ENCODE results near the gene IFNL2. TPM values are rescaled to one million over a fixed set of nuclear protein-coding genes. Genes with fewer than 3 reads are reported as not detected.

The IFNL2 gene
- polyA plus RNA-seq, 3 donors from 2014 or later, result not detected

DNA sequence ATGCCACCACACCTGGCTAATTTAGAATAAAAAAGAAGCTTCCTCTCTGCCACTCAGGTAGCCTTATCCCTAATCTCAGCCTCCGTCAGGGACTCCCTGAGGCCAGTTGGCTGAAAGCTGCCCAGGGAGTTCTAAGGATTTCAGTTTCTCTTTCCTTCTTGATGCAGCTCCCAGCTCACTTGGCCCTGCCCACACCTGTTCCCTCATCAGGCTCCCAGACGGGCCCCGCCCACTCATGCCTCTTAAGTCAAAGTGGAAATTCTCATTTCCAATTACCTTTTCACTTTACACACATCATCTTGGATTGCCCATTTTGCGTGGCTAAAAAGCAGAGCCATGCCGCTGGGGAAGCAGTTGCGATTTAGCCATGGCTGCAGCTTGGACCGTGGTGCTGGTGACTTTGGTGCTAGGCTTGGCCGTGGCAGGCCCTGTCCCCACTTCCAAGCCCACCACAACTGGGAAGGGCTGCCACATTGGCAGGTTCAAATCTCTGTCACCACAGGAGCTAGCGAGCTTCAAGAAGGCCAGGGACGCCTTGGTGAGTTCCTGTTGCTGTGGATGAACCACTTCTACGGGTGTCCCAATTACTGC is 28.0 kb downstream of the IFNL2 start, which contains the start of gene IFNL1:
IFNL1 (plus strand) TSS at position 353 of the 591 bp plus-strand sequence; CDS start at position 368, 15 bp downstream.
- peaks cover 50 to 55% of the 10 kb centered on the region in 2 donors for H3K4me1 Mint-ChIP-seq
- DNase-seq, result no peak
- no peaks in the 10 kb centered on the region for H3K9me3 Mint-ChIP-seq
- H3K27ac Mint-ChIP-seq, result peak within 1 kb of the TSS; percentile 56 to 91 (median 74)
- peak within 1 kb of the TSS; percentile 54 to 81 (median 63) for H3K4me3 Mint-ChIP-seq
- H3K27me3 Mint-ChIP-seq (ENCODE audit: low read depth in 3 of 3), result peaks cover 19 to 23% (median 21%) of the 10 kb centered on the region in 3 donors
- H3K36me3 Mint-ChIP-seq, result no peaks in the 10 kb centered on the region

DNA sequence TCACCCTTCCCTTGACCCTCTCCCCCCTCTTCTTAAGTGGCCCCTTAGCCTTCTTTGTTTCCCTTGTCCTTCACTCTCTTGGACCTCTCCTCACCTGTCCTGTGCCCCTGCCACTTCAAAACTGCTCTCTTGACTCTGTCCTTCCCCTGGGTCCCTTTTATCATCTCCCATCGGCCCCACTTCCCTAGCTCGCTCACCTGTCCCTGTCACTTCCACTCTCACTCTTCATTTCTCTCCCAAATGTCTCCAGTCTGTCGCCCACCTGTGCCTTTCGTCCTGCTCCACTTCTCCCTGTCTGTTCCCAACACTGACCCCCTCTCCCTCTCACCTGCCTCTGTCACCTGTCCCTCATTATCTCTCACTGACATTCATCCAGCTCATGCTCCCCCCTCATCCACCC is 28.7 kb downstream of the IFNL2 start:
- Mint-ChIP-seq H3K27ac (peak overlapping the region in 5 of 6 donors; percentile 56 to 91 (median 78)), H3K4me3 (peak overlapping the region; percentile 54 to 81 (median 63)), H3K27me3 (ENCODE audit: low read depth in 3 of 3) (peaks cover 19 to 23% (median 21%) of the 10 kb centered on the region in 3 donors), H3K9me3 (no peaks in the 10 kb centered on the region), H3K4me1 (peaks cover 52 to 61% of the 10 kb centered on the region in 2 donors), H3K36me3 (no peaks in the 10 kb centered on the region)
- no peak for DNase-seq

DNA sequence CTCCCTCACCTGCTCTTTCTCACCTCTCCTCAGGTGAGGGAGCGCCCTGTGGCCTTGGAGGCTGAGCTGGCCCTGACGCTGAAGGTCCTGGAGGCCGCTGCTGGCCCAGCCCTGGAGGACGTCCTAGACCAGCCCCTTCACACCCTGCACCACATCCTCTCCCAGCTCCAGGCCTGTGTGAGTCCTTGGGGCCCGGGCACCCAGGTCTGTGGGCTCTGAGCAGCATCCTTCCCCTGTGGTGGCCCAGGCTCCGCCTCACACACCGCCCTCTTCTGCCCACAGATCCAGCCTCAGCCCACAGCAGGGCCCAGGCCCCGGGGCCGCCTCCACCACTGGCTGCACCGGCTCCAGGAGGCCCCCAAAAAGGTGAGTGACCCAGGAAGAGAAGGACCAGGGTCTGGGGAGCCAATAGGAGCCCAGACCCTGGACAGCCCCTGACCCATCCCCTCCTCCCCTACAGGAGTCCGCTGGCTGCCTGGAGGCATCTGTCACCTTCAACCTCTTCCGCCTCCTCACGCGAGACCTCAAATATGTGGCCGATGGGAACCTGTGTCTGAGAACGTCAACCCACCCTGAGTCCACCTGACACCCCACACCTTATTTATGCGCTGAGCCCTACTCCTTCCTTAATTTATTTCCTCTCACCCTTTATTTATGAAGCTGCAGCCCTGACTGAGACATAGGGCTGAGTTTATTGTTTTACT is 29.9 kb downstream of the IFNL2 start:
- H3K27me3 Mint-ChIP-seq (ENCODE audit: low read depth in 3 of 3), result peaks cover 19 to 23% (median 21%) of the 10 kb centered on the region in 3 donors
- H3K9me3 Mint-ChIP-seq, result no peaks in the 10 kb centered on the region
- H3K27ac Mint-ChIP-seq, result peak overlapping the region; percentile 84 to 97 (median 90)
- DNase-seq, result peak; percentile 92 to 94 (median 93)
- peak overlapping the region; percentile 81 to 89 (median 83) for H3K4me3 Mint-ChIP-seq
- no peaks in the 10 kb centered on the region for H3K36me3 Mint-ChIP-seq
- peaks cover 52 to 66% of the 10 kb centered on the region in 2 donors for H3K4me1 Mint-ChIP-seq

DNA sequence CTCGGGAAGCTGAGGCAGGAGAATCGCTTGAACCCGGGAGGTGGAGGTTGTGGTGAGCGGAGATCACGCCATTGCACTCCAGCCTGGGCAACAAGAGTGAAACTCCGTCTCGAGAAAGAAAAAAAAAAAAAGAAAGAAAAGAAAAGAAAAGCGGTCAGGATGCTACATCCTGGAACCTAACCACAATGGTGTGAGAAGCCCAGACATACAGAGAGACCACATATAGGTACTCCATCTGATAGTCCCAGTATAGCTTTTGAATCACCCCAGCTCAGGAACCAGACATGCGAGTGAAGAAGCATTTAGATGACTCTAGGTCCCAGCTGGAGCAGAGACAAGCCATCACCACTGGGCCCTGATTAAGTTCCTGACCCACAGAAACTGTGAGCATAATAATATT is 31.2 kb downstream of the IFNL2 start:
- Mint-ChIP-seq H3K9me3 (no peaks in the 10 kb centered on the region), H3K36me3 (no peaks in the 10 kb centered on the region), H3K27ac (peak overlapping the region; percentile 84 to 97 (median 90)), H3K4me3 (peak overlapping the region; percentile 56 to 86 (median 76)), H3K27me3 (ENCODE audit: low read depth in 3 of 3) (peaks cover 17 to 23% (median 21%) of the 10 kb centered on the region in 3 donors), H3K4me1 (peaks cover 50 to 66% of the 10 kb centered on the region in 2 donors)
- peak; percentile 72 to 75 (median 74) for DNase-seq

DNA sequence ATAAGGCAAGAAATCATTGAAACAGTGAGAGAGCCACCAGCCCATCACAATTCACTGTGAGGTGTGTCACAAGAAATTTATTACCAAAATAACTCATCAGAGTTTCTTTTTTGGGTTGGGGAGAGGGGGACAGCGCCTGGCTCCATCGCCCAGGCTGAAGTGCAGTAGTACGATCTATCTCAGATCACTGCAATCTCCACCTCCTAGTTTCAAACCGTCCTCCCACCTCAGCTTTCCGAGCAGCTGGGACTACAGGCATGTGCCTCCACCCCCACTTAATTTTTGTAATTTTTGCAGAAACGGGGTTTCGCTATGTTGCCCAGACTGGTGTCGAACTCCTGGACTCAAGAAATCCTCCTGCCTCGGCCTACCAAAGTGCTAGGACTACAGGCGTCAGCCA is 31.6 kb downstream of the IFNL2 start:
- peaks cover 17 to 23% (median 21%) of the 10 kb centered on the region in 3 donors for H3K27me3 Mint-ChIP-seq (ENCODE audit: low read depth in 3 of 3)
- H3K4me1 Mint-ChIP-seq, result peaks cover 49 to 66% of the 10 kb centered on the region in 2 donors
- H3K4me3 Mint-ChIP-seq, result peak overlapping the region; percentile 56 to 86 (median 76)
- H3K36me3 Mint-ChIP-seq, result no peaks in the 10 kb centered on the region
- no peaks in the 10 kb centered on the region for H3K9me3 Mint-ChIP-seq
- H3K27ac Mint-ChIP-seq, result peak overlapping the region; percentile 84 to 97 (median 90)
- DNase-seq, result no peak

DNA sequence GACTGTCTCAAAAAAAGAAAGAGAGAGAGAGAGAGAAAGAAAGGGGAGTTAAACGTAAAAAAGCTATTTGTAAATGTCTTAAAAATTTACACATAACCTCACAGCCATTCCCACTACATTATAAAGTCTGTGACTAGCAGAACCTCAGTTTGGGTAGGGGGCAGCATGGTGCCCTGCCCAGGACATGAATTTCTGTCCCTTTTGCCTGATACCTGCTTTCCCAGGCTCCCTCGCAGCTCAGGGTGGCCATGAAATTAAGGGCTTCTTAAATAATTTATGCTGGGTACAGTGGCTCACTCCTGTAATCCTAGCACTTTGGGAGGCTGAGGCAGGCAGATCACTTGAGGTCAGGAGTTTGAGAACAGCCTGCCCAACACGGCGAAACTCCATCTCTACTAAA is 32.8 kb downstream of the IFNL2 start:
- peaks cover 0 to 2% (median 0%) of the 10 kb centered on the region in 3 donors for H3K36me3 Mint-ChIP-seq
- H3K27me3 Mint-ChIP-seq (ENCODE audit: low read depth in 3 of 3), result peaks cover 17 to 23% (median 21%) of the 10 kb centered on the region in 3 donors
- H3K4me1 Mint-ChIP-seq, result peaks cover 46 to 58% of the 10 kb centered on the region in 2 donors
- no peak for DNase-seq
- no peaks in the 10 kb centered on the region for H3K9me3 Mint-ChIP-seq
- H3K4me3 Mint-ChIP-seq, result no peak overlapping the region
- peak overlapping the region in 3 of 6 donors; percentile 52 to 95 (median 72) for H3K27ac Mint-ChIP-seq

DNA sequence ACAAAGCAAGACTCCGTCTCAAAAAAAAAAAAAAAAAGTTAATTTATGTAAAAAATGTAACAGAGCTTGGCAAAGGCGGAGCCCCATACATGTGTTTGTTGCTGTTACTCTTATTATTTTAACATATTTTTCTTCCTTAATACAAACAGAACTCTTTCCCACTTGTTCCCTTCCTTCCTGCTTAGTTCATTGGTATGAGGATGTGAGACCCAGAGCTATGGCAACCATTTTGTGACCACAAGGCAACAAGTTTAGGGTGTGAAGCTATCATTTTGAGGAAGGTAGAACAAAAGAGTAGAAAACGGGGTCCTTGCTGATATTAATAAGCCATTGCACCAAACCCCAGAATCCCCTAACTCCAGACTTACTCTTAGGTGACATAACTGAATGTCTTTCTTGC is 33.4 kb downstream of the IFNL2 start:
- Mint-ChIP-seq H3K4me1 (peaks cover 40 to 53% of the 10 kb centered on the region in 2 donors), H3K4me3 (no peak overlapping the region), H3K27me3 (ENCODE audit: low read depth in 3 of 3) (peaks cover 17 to 23% (median 21%) of the 10 kb centered on the region in 3 donors), H3K36me3 (peaks cover 2 to 8% (median 5%) of the 10 kb centered on the region in 3 donors), H3K27ac (no peak overlapping the region), H3K9me3 (no peaks in the 10 kb centered on the region)
- DNase-seq, result no peak

DNA sequence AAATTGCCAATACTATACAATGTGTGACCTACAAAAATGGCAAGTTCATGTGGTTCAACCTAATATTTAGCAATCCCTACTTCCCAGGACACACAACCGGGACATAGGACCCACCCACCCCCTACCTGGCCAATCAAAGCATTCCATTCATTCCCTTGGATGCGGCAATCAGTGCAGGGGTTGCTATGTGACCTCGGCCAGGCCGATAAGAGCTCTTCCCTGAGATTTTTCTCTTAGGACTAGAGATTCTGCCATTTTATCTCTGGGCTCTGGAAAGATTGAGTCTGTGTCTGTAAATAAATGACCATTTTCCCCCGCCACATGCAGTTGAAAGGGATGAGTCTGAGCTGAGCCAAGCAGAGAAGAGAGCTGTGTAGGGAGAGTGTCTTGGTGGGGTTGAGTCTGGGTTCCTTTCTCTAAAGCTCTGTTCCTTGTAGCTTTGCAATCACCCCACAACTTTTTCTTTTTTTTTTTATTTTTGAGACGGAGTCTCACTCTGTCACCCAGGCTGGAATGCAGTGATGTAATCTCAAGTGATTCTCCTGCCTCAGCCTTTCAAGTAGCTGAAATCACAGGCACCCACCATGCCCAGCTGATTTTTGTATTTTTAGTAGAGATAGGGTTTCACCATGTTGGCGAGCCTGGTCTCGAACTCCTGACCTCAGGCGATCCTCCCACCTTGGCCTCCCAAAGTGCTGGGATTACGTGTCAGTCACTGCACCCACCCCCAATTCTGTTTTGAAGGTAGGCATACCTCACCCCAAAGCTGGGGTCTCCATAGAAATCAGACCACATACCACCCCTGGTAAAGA is 35.4 kb downstream of the IFNL2 start:
- H3K4me3 Mint-ChIP-seq, result no peak overlapping the region
- peaks cover 7 to 14% (median 9%) of the 10 kb centered on the region in 3 donors for H3K36me3 Mint-ChIP-seq
- peaks cover 23 to 33% of the 10 kb centered on the region in 2 donors for H3K4me1 Mint-ChIP-seq
- no peaks in the 10 kb centered on the region for H3K9me3 Mint-ChIP-seq
- H3K27me3 Mint-ChIP-seq (ENCODE audit: low read depth in 3 of 3), result peaks cover 7 to 12% (median 8%) of the 10 kb centered on the region in 3 donors
- no peak overlapping the region for H3K27ac Mint-ChIP-seq
- no peak for DNase-seq

DNA sequence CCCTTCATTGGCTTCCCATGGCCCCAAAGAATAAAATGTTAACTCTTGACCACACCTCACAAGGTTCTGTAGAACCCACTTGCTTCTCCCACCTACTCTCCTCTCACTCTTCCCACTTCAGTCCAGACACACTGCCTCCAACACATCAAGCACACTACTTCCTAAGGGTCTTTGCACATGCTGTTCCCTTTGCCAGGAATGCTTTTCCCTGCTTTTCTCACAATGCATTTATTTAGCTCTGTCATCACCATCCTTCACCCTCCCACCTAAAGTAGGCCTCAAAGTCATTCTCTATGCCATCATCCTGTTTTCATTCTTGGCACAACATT is 36.0 kb downstream of the IFNL2 start:
- Mint-ChIP-seq H3K4me3 (no peak overlapping the region), H3K27ac (no peak overlapping the region), H3K4me1 (peaks cover 23 to 35% of the 10 kb centered on the region in 2 donors), H3K27me3 (ENCODE audit: low read depth in 3 of 3) (peaks cover 4 to 8% (median 6%) of the 10 kb centered on the region in 3 donors), H3K36me3 (peaks cover 7 to 19% (median 9%) of the 10 kb centered on the region in 3 donors), H3K9me3 (no peaks in the 10 kb centered on the region)
- DNase-seq, result no peak

DNA sequence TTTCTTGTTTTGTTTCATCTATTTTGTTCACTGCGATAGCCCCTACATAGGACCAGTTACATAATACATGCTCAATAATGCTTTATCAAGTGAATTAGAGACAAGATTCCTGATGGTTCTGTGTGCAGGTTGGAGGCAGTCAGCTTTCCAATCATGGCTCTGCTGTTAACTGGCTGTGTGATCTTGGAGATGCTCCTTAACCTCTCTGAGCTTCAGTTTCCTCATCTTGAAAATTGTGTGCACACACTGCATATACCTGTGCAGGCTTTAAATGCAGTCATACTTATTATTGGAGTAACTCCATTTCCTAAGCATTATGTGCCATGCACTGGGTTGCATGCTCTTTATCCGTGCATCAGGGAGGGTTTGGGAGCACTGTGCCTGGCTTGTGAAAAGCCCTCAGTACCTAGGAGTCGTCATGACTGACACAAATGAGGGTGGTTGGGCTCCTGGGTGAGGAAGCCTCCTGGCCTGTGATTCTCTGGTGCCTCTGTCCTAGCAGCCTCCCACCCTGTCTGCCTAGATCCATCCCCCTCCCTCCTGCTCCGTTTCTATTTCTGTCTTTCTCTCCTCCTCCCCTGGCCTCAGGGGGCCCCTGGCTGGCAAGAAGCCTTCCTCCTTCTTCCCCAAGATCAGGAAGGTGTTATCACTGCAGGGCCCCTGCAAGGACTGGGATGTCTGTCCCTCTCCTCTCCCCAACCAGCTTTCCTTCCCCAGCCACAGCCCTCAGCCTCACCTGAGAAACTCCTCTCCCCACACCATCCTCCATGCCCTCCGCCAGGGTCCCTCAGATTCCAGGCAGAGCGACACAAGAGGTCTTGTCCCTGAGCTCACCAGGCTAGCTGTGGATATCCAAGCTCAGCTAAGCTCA is 36.7 kb downstream of the IFNL2 start:
- Mint-ChIP-seq H3K4me1 (peaks cover 15 to 27% of the 10 kb centered on the region in 2 donors), H3K36me3 (peaks cover 7 to 19% (median 9%) of the 10 kb centered on the region in 3 donors), H3K27ac (peak overlapping the region in 1 of 6 donors; percentile 46), H3K9me3 (no peaks in the 10 kb centered on the region), H3K4me3 (no peak overlapping the region), H3K27me3 (ENCODE audit: low read depth in 3 of 3) (peaks cover 0 to 4% (median 1%) of the 10 kb centered on the region in 3 donors)
- DNase-seq, result no peak

DNA sequence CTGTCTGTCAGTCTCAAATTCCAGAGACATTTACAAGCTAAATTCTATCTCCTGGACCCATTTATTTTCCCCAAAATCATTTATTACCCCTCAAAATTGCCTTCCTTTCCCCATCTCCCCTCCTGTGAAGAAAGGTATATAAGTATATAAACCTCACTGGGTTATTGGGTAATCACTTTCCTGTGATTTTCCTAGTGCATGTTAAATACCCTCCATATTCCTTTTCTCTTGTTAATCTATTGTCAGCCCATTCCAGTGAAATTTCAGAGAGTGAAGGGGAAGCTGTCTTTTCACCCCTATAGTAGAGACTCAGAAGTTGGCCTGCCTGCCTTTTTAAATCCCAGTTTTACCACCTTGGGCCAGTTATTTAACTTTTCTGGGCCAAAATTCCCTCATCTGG is 37.9 kb downstream of the IFNL2 start:
- Mint-ChIP-seq H3K36me3 (peaks cover 7 to 28% (median 9%) of the 10 kb centered on the region in 3 donors), H3K27ac (peak overlapping the region in 2 of 6 donors; percentile 19 to 47), H3K9me3 (no peaks in the 10 kb centered on the region), H3K4me3 (no peak overlapping the region), H3K4me1 (peaks cover 14 to 26% of the 10 kb centered on the region in 2 donors), H3K27me3 (ENCODE audit: low read depth in 3 of 3) (peaks cover 0 to 2% (median 0%) of the 10 kb centered on the region in 3 donors)
- no peak for DNase-seq

DNA sequence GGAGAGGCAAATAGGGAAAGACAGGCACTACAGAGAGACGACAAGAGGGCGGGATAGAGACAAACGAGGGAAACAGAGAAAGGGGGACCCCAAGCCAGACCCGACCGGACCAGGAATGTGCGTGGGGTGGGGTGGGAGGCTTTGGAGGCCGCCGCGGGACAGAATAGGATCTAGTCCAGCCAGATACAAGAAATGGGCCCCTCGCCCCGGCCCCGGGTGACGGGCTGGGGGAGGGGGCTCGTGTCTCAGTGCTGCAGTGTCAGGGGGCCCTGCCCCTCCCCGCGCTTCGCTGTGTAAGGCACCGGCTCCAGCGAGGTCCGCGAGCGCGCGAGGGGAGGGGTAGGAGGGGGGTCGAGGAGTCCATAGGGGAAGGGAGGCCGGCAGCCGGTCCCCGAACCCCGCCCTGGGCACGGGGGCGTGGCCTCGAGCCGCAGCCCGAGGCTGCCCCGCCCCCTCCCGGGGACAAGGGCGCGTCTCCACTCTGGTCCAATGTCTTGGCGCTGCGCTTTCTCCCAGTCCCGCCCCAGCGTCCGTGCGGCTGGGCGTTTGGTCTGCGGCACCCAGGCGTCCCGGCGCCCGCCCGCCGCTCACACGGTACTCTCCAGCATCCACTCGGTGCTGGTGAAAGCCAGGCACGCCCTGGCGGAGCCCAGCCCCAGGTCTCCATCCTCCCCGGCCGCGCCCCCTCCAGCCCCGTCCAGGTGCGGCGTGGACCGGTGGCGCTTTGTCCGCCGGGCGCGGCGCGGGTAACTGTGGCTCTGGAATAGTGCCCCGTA is 39.0 kb downstream of the IFNL2 start:
- Mint-ChIP-seq H3K27me3 (ENCODE audit: low read depth in 3 of 3) (peaks cover 0 to 2% (median 0%) of the 10 kb centered on the region in 3 donors), H3K9me3 (no peaks in the 10 kb centered on the region), H3K27ac (peak overlapping the region in 1 of 6 donors; percentile 53), H3K4me1 (peaks cover 17 to 24% of the 10 kb centered on the region in 2 donors), H3K4me3 (no peak overlapping the region), H3K36me3 (peaks cover 7 to 40% (median 14%) of the 10 kb centered on the region in 3 donors)
- DNase-seq, result no peak

All from immature natural killer cell (primary cell).